GM19099 (cell line): ENCODE measurements around the gene FBXO34.

ENCODE experiments used
- POLR2A ChIP-seq: IDR thresholded peaks from 3 replicates; pipeline ENCODE4 v1.6.1; 2011; ENCODE audit warnings: low read depth; ENCODE audit not compliant: insufficient read length; ENCODE audit errors: extremely low read depth

The FBXO34 gene

GRCh38 chr14:55254581-55254980 is 16.6 kb upstream of the FBXO34 start:
- TF ChIP-seq POLR2A: no peak

- TF ChIP-seq POLR2A: no peak
Observed at GRCh38 chr14:55255979-55256378, 15.2 kb upstream of the FBXO34 start.

GRCh38 chr14:55256586-55256985 is 14.6 kb upstream of the FBXO34 start:
- TF ChIP-seq POLR2A: no peak

GRCh38 chr14:55265197-55265596 is 6.0 kb upstream of the FBXO34 start:
- no peak for TF ChIP-seq POLR2A

- no peak for TF ChIP-seq POLR2A
Observed at GRCh38 chr14:55267820-55268219, 3.4 kb upstream of the FBXO34 start.

GRCh38 chr14:55271572-55272298 is 514 bp downstream of the FBXO34 start:
- TF ChIP-seq POLR2A: no peak

DNA sequence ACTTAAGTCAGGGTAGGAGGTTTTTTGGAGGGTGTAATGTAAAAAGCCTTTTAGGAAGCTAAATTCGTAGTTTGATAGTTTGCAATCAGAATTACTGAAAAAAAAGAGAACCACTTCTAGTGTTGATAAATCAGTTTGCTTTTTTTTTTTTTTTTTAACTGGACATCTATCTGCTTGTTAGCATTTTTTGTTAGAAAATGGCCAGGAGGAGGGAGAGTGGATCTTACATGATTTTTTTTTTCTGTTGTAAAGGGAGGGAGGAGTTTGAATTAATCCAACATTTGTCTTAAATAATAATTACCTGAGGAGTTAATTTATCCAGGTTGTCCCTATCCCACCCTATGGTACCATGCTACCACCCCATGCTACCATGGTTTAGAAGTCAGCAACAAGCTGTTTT is 1.2 kb downstream of the FBXO34 start:
- no peak for TF ChIP-seq POLR2A

GRCh38 chr14:55272922-55273321 is 1.7 kb downstream of the FBXO34 start:
- no peak for TF ChIP-seq POLR2A

DNA sequence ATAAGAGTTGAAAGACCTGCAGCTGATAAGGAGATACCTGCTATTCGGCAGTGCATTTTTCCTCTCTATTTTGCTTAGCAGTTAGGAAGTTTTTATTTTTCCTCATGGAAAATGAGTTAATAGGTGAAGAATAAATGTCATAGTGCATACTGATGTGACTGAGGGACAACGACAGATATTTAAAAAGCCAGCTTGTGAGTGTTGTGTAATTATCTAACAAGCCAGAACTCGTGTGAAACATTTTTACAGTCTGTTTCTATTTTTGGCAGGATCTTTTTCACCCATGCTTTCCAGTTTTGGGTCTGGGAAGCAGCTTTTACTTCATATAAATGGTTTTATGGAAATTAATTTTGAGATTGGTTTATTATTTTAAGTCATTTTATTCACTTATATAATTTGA is 2.9 kb downstream of the FBXO34 start:
- no peak for TF ChIP-seq POLR2A

GRCh38 chr14:55274751-55275150 is 3.5 kb downstream of the FBXO34 start:
- TF ChIP-seq POLR2A: no peak

- TF ChIP-seq POLR2A: no peak
Observed at GRCh38 chr14:55276736-55277135, 5.5 kb downstream of the FBXO34 start.

- no peak for TF ChIP-seq POLR2A
Observed at GRCh38 chr14:55277972-55278740, 6.9 kb downstream of the FBXO34 start.

DNA sequence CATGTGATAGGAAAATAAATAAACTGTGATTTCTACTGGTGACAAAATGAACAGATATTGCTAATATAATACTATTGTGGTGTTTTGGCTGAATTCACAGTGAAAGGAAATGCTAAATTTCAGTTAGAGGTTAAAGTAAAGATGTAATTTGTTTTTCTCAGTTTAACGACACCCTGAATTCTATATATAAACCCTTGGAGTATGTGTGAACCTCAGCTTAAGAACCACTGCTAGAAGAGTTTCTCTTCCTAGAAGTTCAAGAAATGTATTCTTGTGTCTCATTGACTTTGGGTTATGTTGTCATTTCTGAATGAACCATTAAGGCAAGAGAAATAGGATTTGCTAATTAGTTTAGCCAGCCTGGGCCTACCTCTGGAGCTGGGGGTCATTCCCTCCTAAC is 8.2 kb downstream of the FBXO34 start:
- TF ChIP-seq POLR2A: no peak

- TF ChIP-seq POLR2A: no peak
Observed at GRCh38 chr14:55281316-55281839, 10.2 kb downstream of the FBXO34 start.

- no peak for TF ChIP-seq POLR2A
Observed at GRCh38 chr14:55285048-55285652, 13.9 kb downstream of the FBXO34 start.

DNA sequence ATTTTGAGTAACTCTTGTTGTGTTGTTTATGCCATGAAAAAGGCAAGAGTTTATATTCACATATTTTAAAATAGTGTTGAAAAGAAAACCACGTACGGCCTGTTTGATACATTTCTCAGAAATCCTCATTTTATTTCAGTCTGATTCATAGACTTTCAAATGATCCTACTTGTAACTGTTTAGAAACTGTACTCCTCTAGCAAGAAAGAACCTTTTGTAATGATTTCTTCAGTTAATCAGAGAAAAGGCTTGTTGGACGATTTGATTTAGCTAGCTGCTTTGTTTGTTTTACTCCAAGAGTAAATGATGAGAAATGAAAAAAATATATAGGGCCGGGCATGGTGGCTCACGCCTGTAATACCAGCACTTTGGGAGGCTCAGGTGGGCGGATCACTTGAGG is 17.2 kb downstream of the FBXO34 start:
- TF ChIP-seq POLR2A: no peak
